ENCODE measurements around the gene CLDND2.

DNA sequence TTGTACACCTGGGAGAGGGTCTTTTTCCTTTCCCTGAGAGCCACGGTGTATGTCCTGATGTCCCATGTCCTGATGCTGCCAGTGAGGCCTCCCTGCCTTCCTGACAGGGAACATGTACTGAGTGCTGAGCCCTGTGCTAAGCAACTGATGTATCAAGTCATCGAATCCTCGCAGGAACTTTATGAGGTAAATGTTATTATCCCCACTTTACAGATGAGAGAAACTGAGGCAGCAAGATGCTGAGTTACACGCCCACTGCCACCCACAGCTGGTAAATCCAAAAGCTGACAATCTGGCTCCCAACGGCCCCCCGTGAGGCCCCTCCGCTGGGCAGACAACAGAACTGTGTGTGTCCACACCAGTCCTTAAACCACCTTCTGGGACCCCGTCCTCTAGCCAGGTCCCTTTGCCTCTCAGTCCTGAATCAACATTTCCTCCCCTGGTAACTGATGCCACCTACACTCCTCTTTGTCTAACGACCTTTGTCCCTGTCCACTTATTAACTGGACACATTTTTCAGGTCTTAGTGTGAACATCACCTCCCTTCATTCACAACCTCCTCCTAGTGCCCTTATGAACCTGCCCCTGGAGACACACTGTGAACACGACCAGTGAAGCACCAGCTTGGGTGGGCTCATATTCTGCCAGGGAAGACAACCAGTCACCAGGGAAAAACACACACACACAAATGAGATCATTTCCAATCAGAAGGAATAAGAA is 21.4 kb downstream of the CLDND2 start:
- no peak for TF ChIP-seq YY1 (IDR thresholded peaks at IDR 0.05; ENCODE audit: insufficient read depth, insufficient read length)
- TF ChIP-seq SUZ12 (IDR thresholded peaks at IDR 0.05; ENCODE audit: extremely low read depth, insufficient read depth, insufficient read length): no peak
